ENCODE results near the gene PNLIPRP3.

Gene PNLIPRP3

GRCh38 chr10:116395223-116395985 is 32.2 kb upstream of the PNLIPRP3 start:
- H3K9me3 ChIP-seq (ENCODE audit: severe bottlenecking): no peaks in the 10 kb centered on the region
- no peak for TF ChIP-seq CTCF (IDR thresholded peaks at IDR 0.05; ENCODE audit: poor library complexity, severe bottlenecking)
- ATAC-seq (ENCODE audit: low read depth): no peak

GRCh38 chr10:116398224-116398623 is 29.4 kb upstream of the PNLIPRP3 start:
- H3K4me3 ChIP-seq (ENCODE audit: severe bottlenecking): no peak overlapping the region
- H3K27ac ChIP-seq (ENCODE audit: poor library complexity, severe bottlenecking): no peak overlapping the region
- no peak for TF ChIP-seq CTCF (IDR thresholded peaks at IDR 0.05; ENCODE audit: poor library complexity, severe bottlenecking)
- H3K36me3 ChIP-seq (ENCODE audit: low read depth): no peaks in the 10 kb centered on the region
- no peaks in the 10 kb centered on the region for H3K27me3 ChIP-seq (ENCODE audit: insufficient read depth, poor library complexity, severe bottlenecking)
- DNase-seq (ENCODE audit: low spot score) (no peak), ATAC-seq (ENCODE audit: low read depth) (no peak)
- no peaks in the 10 kb centered on the region for H3K9me3 ChIP-seq (ENCODE audit: severe bottlenecking)
- no peaks in the 10 kb centered on the region for H3K4me1 ChIP-seq (ENCODE audit: insufficient read depth, poor library complexity, severe bottlenecking)

More at GRCh38 chr10:116395223-116395985, 32.2 kb upstream of the PNLIPRP3 start:
- no peaks in the 10 kb centered on the region for H3K36me3 ChIP-seq (ENCODE audit: low read depth)
- H3K27me3 ChIP-seq (ENCODE audit: insufficient read depth, poor library complexity, severe bottlenecking): no peaks in the 10 kb centered on the region
- no peak overlapping the region for H3K4me3 ChIP-seq (ENCODE audit: severe bottlenecking)
- DNase-seq (ENCODE audit: low spot score): no peak
- H3K4me1 ChIP-seq (ENCODE audit: insufficient read depth, poor library complexity, severe bottlenecking): no peaks in the 10 kb centered on the region
- no peak overlapping the region for H3K27ac ChIP-seq (ENCODE audit: poor library complexity, severe bottlenecking)

- Histone ChIP-seq H3K27ac (ENCODE audit: poor library complexity, severe bottlenecking) (no peak overlapping the region), H3K4me3 (ENCODE audit: severe bottlenecking) (no peak overlapping the region), H3K9me3 (ENCODE audit: severe bottlenecking) (no peaks in the 10 kb centered on the region), H3K36me3 (ENCODE audit: low read depth) (no peaks in the 10 kb centered on the region), H3K4me1 (ENCODE audit: insufficient read depth, poor library complexity, severe bottlenecking) (no peaks in the 10 kb centered on the region), H3K27me3 (ENCODE audit: insufficient read depth, poor library complexity, severe bottlenecking) (no peaks in the 10 kb centered on the region)
- DNase-seq (ENCODE audit: low spot score) (no peak), ATAC-seq (ENCODE audit: low read depth) (no peak)
- no peak for TF ChIP-seq CTCF (IDR thresholded peaks at IDR 0.05; ENCODE audit: poor library complexity, severe bottlenecking)
Observed at GRCh38 chr10:116402858-116403257, 24.8 kb upstream of the PNLIPRP3 start.

GRCh38 chr10:116403740-116404250 is 23.9 kb upstream of the PNLIPRP3 start:
- Histone ChIP-seq H3K36me3 (ENCODE audit: low read depth) (no peaks in the 10 kb centered on the region), H3K27me3 (ENCODE audit: insufficient read depth, poor library complexity, severe bottlenecking) (no peaks in the 10 kb centered on the region), H3K27ac (ENCODE audit: poor library complexity, severe bottlenecking) (no peak overlapping the region), H3K9me3 (ENCODE audit: severe bottlenecking) (no peaks in the 10 kb centered on the region), H3K4me3 (ENCODE audit: severe bottlenecking) (no peak overlapping the region), H3K4me1 (ENCODE audit: insufficient read depth, poor library complexity, severe bottlenecking) (no peaks in the 10 kb centered on the region)
- ATAC-seq (ENCODE audit: low read depth) (no peak), DNase-seq (ENCODE audit: low spot score) (no peak)
- no peak for TF ChIP-seq CTCF (IDR thresholded peaks at IDR 0.05; ENCODE audit: poor library complexity, severe bottlenecking)

- TF ChIP-seq CTCF (IDR thresholded peaks at IDR 0.05; ENCODE audit: poor library complexity, severe bottlenecking): no peak
- ATAC-seq (ENCODE audit: low read depth): no peak
Observed at GRCh38 chr10:116408719-116409118, 18.9 kb upstream of the PNLIPRP3 start.

More at GRCh38 chr10:116408719-116409118, 18.9 kb upstream of the PNLIPRP3 start:
- Histone ChIP-seq H3K27ac (ENCODE audit: poor library complexity, severe bottlenecking) (no peak overlapping the region), H3K4me1 (ENCODE audit: insufficient read depth, poor library complexity, severe bottlenecking) (no peaks in the 10 kb centered on the region), H3K36me3 (ENCODE audit: low read depth) (no peaks in the 10 kb centered on the region), H3K9me3 (ENCODE audit: severe bottlenecking) (no peaks in the 10 kb centered on the region), H3K4me3 (ENCODE audit: severe bottlenecking) (no peak overlapping the region), H3K27me3 (ENCODE audit: insufficient read depth, poor library complexity, severe bottlenecking) (no peaks in the 10 kb centered on the region)
- no peak for DNase-seq (ENCODE audit: low spot score)
